ENCODE data around the gene ANKRD10.

DNA sequence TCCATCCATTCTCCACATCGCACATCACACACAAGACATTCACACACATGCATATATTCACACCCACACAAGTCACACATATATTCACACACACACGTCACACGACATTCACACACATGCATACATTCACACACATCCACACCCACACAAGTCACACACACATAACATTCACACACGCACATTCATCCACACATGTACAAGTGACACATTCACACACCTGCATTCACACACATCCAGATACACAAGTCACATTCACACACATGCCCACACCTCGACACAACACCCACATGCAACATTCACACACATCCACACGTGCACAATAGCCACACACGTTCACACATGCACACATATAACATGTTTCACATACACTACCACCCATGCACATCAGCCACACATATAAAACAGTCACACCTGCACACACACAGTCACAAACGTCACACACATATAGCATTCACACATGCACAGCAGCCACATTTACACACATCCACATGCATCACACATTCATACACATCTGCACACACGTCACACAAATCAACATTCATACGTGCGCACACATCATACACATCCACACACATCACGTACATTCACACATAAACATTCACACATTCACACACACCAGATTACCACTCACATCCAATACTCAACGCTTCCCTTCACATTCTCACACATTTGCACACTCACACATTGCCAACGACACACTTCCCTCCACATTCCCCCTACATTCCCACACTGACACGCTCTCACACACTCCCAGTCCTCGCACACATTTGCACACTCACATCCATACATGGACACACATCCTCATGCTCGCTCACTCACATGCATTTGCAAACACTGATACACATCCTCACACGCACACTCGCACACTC, 41.0 kb downstream of the ANKRD10 start:
- TF ChIP-seq CTCF (IDR thresholded peaks at IDR 0.05) (no peak), EZH2 (IDR thresholded peaks at IDR 0.05) (no peak), EZH2phosphoT487 (IDR thresholded peaks at IDR 0.05) (no peak)
